GM19452 (cell line): Measurements from ENCODE around the gene SIN3B.

Experiments
- ATAC-seq: cut with Tn5 transposase; IDR thresholded peaks from one replicate; pipeline ENCODE4 v1.9.1; 2021; ENCODE audit not compliant: unreplicated experiment

Gene SIN3B

GRCh38 chr19:16822648-16823047 lies 6.5 kb upstream of the SIN3B start:
- ATAC-seq: no peak

- no peak for ATAC-seq
Measured at GRCh38 chr19:16824658-16825311, 4.4 kb upstream of the SIN3B start.

- no peak for ATAC-seq
Measured at GRCh38 chr19:16825312-16826052, 3.7 kb upstream of the SIN3B start.

- ATAC-seq: no peak
Measured at GRCh38 chr19:16829822-16830289, 658 bp downstream of the SIN3B start.

- ATAC-seq: no peak
Measured at GRCh38 chr19:16830679-16831078, 1.5 kb downstream of the SIN3B start.

GRCh38 chr19:16831531-16831930 lies 2.3 kb downstream of the SIN3B start:
- ATAC-seq: no peak

- no peak for ATAC-seq
Measured at GRCh38 chr19:16834747-16835146, 5.5 kb downstream of the SIN3B start.

- no peak for ATAC-seq
Measured at GRCh38 chr19:16836115-16837034, 7.2 kb downstream of the SIN3B start.

- ATAC-seq: no peak
Measured at GRCh38 chr19:16837035-16837362, 7.8 kb downstream of the SIN3B start.

GRCh38 chr19:16841391-16841926 lies 12.3 kb downstream of the SIN3B start:
- no peak for ATAC-seq

GRCh38 chr19:16846901-16847300 lies 17.7 kb downstream of the SIN3B start:
- ATAC-seq: no peak

- no peak for ATAC-seq
Measured at GRCh38 chr19:16847430-16847829, 18.2 kb downstream of the SIN3B start.

- no peak for ATAC-seq
Measured at GRCh38 chr19:16849168-16849567, 20.0 kb downstream of the SIN3B start.

- ATAC-seq: no peak
Measured at GRCh38 chr19:16850133-16850532, 20.9 kb downstream of the SIN3B start.

GRCh38 chr19:16851031-16851712 lies 22.0 kb downstream of the SIN3B start:
- ATAC-seq: no peak

GRCh38 chr19:16853066-16853465 lies 23.9 kb downstream of the SIN3B start:
- no peak for ATAC-seq

GRCh38 chr19:16856091-16856490 lies 26.9 kb downstream of the SIN3B start:
- no peak for ATAC-seq

- ATAC-seq: no peak
Measured at GRCh38 chr19:16859626-16860025, 30.4 kb downstream of the SIN3B start.

GRCh38 chr19:16860118-16860517 lies 30.9 kb downstream of the SIN3B start:
- ATAC-seq: no peak

GRCh38 chr19:16861011-16861410 lies 31.8 kb downstream of the SIN3B start:
- ATAC-seq: no peak

- ATAC-seq: no peak
Measured at GRCh38 chr19:16861834-16862233, 32.6 kb downstream of the SIN3B start.
